ENCODE results near the gene IQGAP2. TPM values are rescaled to one million over a fixed set of nuclear protein-coding genes. Genes with fewer than 3 reads are reported as not detected.

Gene IQGAP2
- total RNA-seq, 1 experiment from 2014 or later: 1.5 TPM

DNA sequence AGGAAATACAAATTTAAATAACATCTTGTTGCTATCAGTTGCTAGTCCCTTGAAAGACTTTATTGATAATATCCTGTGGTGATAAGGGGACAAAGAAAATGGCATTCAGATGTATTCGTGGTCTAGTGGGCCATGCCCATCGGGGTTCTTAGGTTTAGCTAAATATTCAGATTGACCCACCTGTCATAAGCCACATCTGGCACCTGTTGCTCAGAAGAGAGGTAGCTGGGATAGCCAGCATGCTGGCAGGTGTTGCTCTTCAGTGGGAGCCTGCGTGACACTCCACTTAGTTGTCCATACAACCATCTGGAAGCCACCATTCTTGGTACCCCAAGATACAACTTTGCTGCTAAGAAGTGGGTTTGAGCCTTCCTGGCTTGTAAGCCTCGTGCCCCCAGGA lies 183.4 kb downstream of the IQGAP2 start:
- no peak overlapping the region for H3K4me3 Mint-ChIP-seq (ENCODE audit: unreplicated experiment)
- no peaks in the 10 kb centered on the region for H3K4me1 Mint-ChIP-seq (ENCODE audit: insufficient read depth, unreplicated experiment)
- H3K27ac Mint-ChIP-seq (ENCODE audit: low read depth, unreplicated experiment): no peak overlapping the region
- ChIA-PET POLR2A (no interaction called here), CTCF (interaction anchor here (0.7 to 1.6 kb wide), 3 partner anchors 13 to 188 kb away, joined by 3 to 7 read pairs (median 3); no protein-coding TSS in a partner anchor)
- DNase-seq (ENCODE audit: unreplicated experiment): no peak
- no TSS peak for BruUV-seq (replicated peaks)
- peaks cover 38% of the 10 kb centered on the region for H3K27me3 Mint-ChIP-seq (ENCODE audit: insufficient read depth, unreplicated experiment)
- intact Hi-C loops (cut with micrococcal nuclease): no loop called here
- H3K36me3 Mint-ChIP-seq (ENCODE audit: insufficient read depth, unreplicated experiment): no peaks in the 10 kb centered on the region
- no peaks in the 10 kb centered on the region for H3K9me3 Mint-ChIP-seq (ENCODE audit: unreplicated experiment)
- TF ChIP-seq CTCF (IDR thresholded peaks at IDR 0.05; ENCODE audit: unreplicated experiment): no peak

DNA sequence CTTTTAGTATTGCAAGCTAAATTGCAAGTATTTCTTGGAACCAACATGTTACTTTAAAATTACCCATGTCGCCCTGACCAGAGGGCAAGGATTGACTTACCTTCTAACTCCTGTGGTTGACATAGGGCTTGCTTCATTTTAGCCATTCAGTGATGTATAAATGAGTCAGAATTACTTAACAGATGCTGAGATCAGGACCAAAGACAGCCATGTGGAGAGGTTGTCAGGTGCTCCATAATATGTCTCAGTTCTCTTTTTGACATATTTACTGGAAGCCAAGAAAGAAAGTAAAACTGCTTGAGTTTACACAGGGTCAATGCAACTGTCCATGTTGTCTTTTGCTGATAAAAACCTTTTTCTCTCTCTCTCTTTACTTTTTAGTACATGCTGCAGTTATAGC lies 186.9 kb downstream of the IQGAP2 start:
- Mint-ChIP-seq H3K4me1 (ENCODE audit: insufficient read depth, unreplicated experiment) (no peaks in the 10 kb centered on the region), H3K4me3 (ENCODE audit: unreplicated experiment) (no peak overlapping the region), H3K27ac (ENCODE audit: low read depth, unreplicated experiment) (no peak overlapping the region), H3K27me3 (ENCODE audit: insufficient read depth, unreplicated experiment) (peaks cover 68% of the 10 kb centered on the region), H3K36me3 (ENCODE audit: insufficient read depth, unreplicated experiment) (no peaks in the 10 kb centered on the region), H3K9me3 (ENCODE audit: unreplicated experiment) (no peaks in the 10 kb centered on the region)
- no peak for TF ChIP-seq CTCF (IDR thresholded peaks at IDR 0.05; ENCODE audit: unreplicated experiment)
- ChIA-PET POLR2A (interaction anchor here (0.7 kb wide), 1 partner anchor 241 kb away, joined by 4 read pairs; no protein-coding TSS in a partner anchor), CTCF (interaction anchor here (0.5 to 0.6 kb wide), 2 partner anchors 184 to 211 kb away, joined by 3 read pairs; no protein-coding TSS in a partner anchor)
- no TSS peak for BruUV-seq (replicated peaks)
- peak; percentile 13 for DNase-seq (ENCODE audit: unreplicated experiment)
- intact Hi-C loops (cut with micrococcal nuclease): no loop called here

- Mint-ChIP-seq H3K27me3 (ENCODE audit: insufficient read depth, unreplicated experiment) (peaks cover 56% of the 10 kb centered on the region), H3K4me3 (ENCODE audit: unreplicated experiment) (no peak overlapping the region), H3K4me1 (ENCODE audit: insufficient read depth, unreplicated experiment) (no peaks in the 10 kb centered on the region), H3K27ac (ENCODE audit: low read depth, unreplicated experiment) (no peak overlapping the region), H3K36me3 (ENCODE audit: insufficient read depth, unreplicated experiment) (no peaks in the 10 kb centered on the region), H3K9me3 (ENCODE audit: unreplicated experiment) (no peaks in the 10 kb centered on the region)
- DNase-seq (ENCODE audit: unreplicated experiment): no peak
- ChIA-PET CTCF (interaction anchor here (2.0 kb wide), 2 partner anchors 8 to 183 kb away, joined by 6 to 10 read pairs; no protein-coding TSS in a partner anchor), POLR2A (no interaction called here)
- BruUV-seq (replicated peaks): no TSS peak
- TF ChIP-seq CTCF (IDR thresholded peaks at IDR 0.05; ENCODE audit: unreplicated experiment): no peak
- intact Hi-C loops (cut with micrococcal nuclease): no loop called here
Observed at GRCh38 chr5:76591366-76591765, 188.3 kb downstream of the IQGAP2 start.

DNA sequence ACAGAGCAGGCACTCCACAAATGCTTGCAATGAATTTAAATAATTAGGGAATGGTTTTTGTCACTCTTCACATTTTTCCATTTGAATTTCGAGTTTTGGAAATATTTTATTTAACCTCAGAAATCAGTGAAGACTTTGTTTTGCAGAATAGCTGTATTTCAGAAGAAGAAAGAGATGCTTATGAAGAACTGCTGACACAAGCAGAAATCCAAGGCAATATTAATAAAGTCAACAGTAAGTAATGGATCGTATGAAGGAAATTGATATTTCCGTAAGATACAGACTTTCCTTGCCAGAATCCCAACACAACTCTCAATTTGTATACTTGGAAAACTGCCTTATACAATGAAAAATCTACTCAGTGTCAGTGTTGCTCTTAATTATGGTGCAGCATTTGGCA lies 189.6 kb downstream of the IQGAP2 start:
- no peak overlapping the region for H3K4me3 Mint-ChIP-seq (ENCODE audit: unreplicated experiment)
- no TSS peak for BruUV-seq (replicated peaks)
- no peaks in the 10 kb centered on the region for H3K9me3 Mint-ChIP-seq (ENCODE audit: unreplicated experiment)
- H3K4me1 Mint-ChIP-seq (ENCODE audit: insufficient read depth, unreplicated experiment): no peaks in the 10 kb centered on the region
- no peak for DNase-seq (ENCODE audit: unreplicated experiment)
- no peaks in the 10 kb centered on the region for H3K36me3 Mint-ChIP-seq (ENCODE audit: insufficient read depth, unreplicated experiment)
- no peak overlapping the region for H3K27ac Mint-ChIP-seq (ENCODE audit: low read depth, unreplicated experiment)
- CTCF ChIA-PET: interaction anchor here (0.6 to 2.0 kb wide), 5 partner anchors 9 to 182 kb away, joined by 3 to 10 read pairs (median 6); no protein-coding TSS in a partner anchor
- intact Hi-C loops (cut with micrococcal nuclease): no loop called here
- peaks cover 55% of the 10 kb centered on the region for H3K27me3 Mint-ChIP-seq (ENCODE audit: insufficient read depth, unreplicated experiment)
- TF ChIP-seq CTCF (IDR thresholded peaks at IDR 0.05; ENCODE audit: unreplicated experiment): no peak
- POLR2A ChIA-PET: no interaction called here
